H1 (cell line): Measurements from ENCODE around the gene MAGEA9. TPM values are rescaled to one million over a fixed set of nuclear protein-coding genes. Genes with fewer than 3 reads are reported as not detected.

ENCODE experiments used
- CTCF ChIA-PET: fragments of 300-600 bp; sonication (Branson Sonifier 250); formaldehyde crosslinking; loops from one replicate; lab custom pipeline; 2021; ENCODE audit not compliant: partially characterized antibody; lab: Charles Lee
- POLR2A ChIA-PET: fragments of 300-600 bp; sonication (Branson Sonifier 250); formaldehyde crosslinking; loops from one replicate; lab custom pipeline; 2021; ENCODE audit warnings: inconsistent platforms; ENCODE audit not compliant: partially characterized antibody; lab: Charles Lee
- DNase-seq, 2 experiments: peaks; one replicate each; pipeline versions ENCODE4 v3.0.0 to v3.0.0-alpha.2; 2010 to 2022; ENCODE audit warnings: low spot score in 2 of 2, low read depth in 1 of 2, mixed read lengths in 1 of 2
- FAIRE-seq: peaks from 2 replicates; lab custom pipeline; 2011; peaks lifted over from hg19 to GRCh38; lab: Jason Lieb, UNC
- H2AFZ ChIP-seq: 2 replicates; pipeline ENCODE4 v1.8.1; 2012; ENCODE audit warnings: low read length, inconsistent platforms
- H2AK5ac ChIP-seq: 2 replicates; pipeline ENCODE4 v1.6.1; 2013; ENCODE audit warnings: low read depth, low read length
- H2BK120ac ChIP-seq: replicated peaks from 2 replicates; pipeline ENCODE3; 2013; ENCODE audit warnings: low read depth, low read length, inconsistent platforms
- H2BK12ac ChIP-seq: 2 replicates; pipeline ENCODE4 v1.6.1; 2013; ENCODE audit warnings: low read depth, low read length
- H2BK15ac ChIP-seq: 2 replicates; pipeline ENCODE4 v1.6.1; 2013; ENCODE audit warnings: low read length
- H2BK20ac ChIP-seq: 2 replicates; pipeline ENCODE4 v1.6.1; 2013; ENCODE audit warnings: low read length
- H2BK5ac ChIP-seq: 2 replicates; pipeline ENCODE4 v1.6.1; 2013; ENCODE audit warnings: low read depth, low read length
- H3K14ac ChIP-seq: 2 replicates; pipeline ENCODE4 v1.6.1; 2013; ENCODE audit warnings: inconsistent platforms; ENCODE audit not compliant: insufficient read length
- H3K18ac ChIP-seq: 2 replicates; pipeline ENCODE4 v1.6.1; 2013; ENCODE audit warnings: low read length; ENCODE audit errors: extremely low read depth
- H3K23ac ChIP-seq: 2 replicates; pipeline ENCODE4 v1.6.1; 2013; ENCODE audit warnings: inconsistent platforms; ENCODE audit not compliant: insufficient read length
- H3K23me2 ChIP-seq: 2 replicates; pipeline ENCODE4 v1.6.1; 2013; ENCODE audit warnings: low read depth, low read length
- H3K27ac ChIP-seq: 2 replicates; pipeline ENCODE4 v1.6.1; 2011; ENCODE audit warnings: low read depth, low read length, inconsistent platforms
- H3K27me3 ChIP-seq, 4 experiments: replicated peaks in 1 of 4; 1 replicate in 1 of 4; 2 replicates in 3 of 4; pipeline versions ENCODE4 v1.6.1 to v1.8.1; 2011 to 2013; ENCODE audit warnings: low read length in 3 of 4, mild to moderate bottlenecking in 3 of 4, inconsistent platforms in 2 of 4, mixed read lengths in 2 of 4, moderate library complexity in 1 of 4; ENCODE audit not compliant: control insufficient read depth in 3 of 4, insufficient read depth in 3 of 4; ENCODE audit errors: extremely low read depth in 1 of 4
- H3K36me3 ChIP-seq, 4 experiments: 2 replicates each; pipeline versions ENCODE4 v1.6.1 to v1.8.1; 2011 to 2013; ENCODE audit warnings: mild to moderate bottlenecking in 4 of 4, low read length in 3 of 4, moderate library complexity in 2 of 4, control low read depth in 1 of 4, inconsistent platforms in 1 of 4; ENCODE audit not compliant: insufficient read depth in 4 of 4, control insufficient read depth in 2 of 4
- H3K4ac ChIP-seq: replicated peaks from 2 replicates; pipeline ENCODE3; 2013; ENCODE audit warnings: low read length, low read depth, mixed read lengths, inconsistent platforms; ENCODE audit not compliant: insufficient read length
- H3K4me1 ChIP-seq, 4 experiments: replicated peaks in 1 of 4; 1 replicate in 1 of 4; 2 replicates in 3 of 4; pipeline versions ENCODE4 v1.6.1 to v1.8.1; 2011 to 2013; ENCODE audit warnings: low read length in 3 of 4, inconsistent platforms in 2 of 4, mixed read lengths in 1 of 4; ENCODE audit not compliant: insufficient read depth in 4 of 4, control insufficient read depth in 3 of 4
- H3K4me2 ChIP-seq, 2 experiments: 2 replicates each; pipeline versions ENCODE4 v1.6.1 to v1.8.1; 2011 to 2013; ENCODE audit warnings: low read depth in 2 of 2, low read length in 2 of 2, control low read depth in 1 of 2, inconsistent platforms in 1 of 2, mild to moderate bottlenecking in 1 of 2; ENCODE audit not compliant: insufficient read depth in 1 of 2
- H3K4me3 ChIP-seq, 4 experiments: fragments of 200-600, 300-600 bp in 1 of 4; sonication (generic), shearing (Covaris generic), sonication (Bioruptor Twin) in 1 of 4; 2 replicates each; pipeline versions ENCODE4 v1.5.1 to v1.8.1; 2011 to 2016; ENCODE audit warnings: low read length in 4 of 4, low read depth in 3 of 4, control low read depth in 2 of 4, inconsistent platforms in 2 of 4, mild to moderate bottlenecking in 2 of 4, mixed read lengths in 1 of 4, moderate library complexity in 1 of 4; ENCODE audit not compliant: insufficient read depth in 2 of 4; ENCODE audit errors: extremely low read depth in 1 of 4
- H3K56ac ChIP-seq: replicated peaks from 2 replicates; pipeline ENCODE3; 2013; ENCODE audit warnings: low read depth, mild to moderate bottlenecking, mixed read lengths, low read length, inconsistent platforms; ENCODE audit not compliant: insufficient read length
- H3K79me1 ChIP-seq: 2 replicates; pipeline ENCODE4 v1.6.1; 2013; ENCODE audit warnings: low read depth, low read length, control low read depth
- H3K79me2 ChIP-seq, 2 experiments: 2 replicates each; pipeline versions ENCODE4 v1.6.1 to v1.8.1; 2012 to 2013; ENCODE audit warnings: low read length in 2 of 2, mild to moderate bottlenecking in 2 of 2, inconsistent platforms in 1 of 2; ENCODE audit not compliant: insufficient read depth in 2 of 2, control insufficient read depth in 1 of 2
- H3K9ac ChIP-seq, 4 experiments: replicated peaks in 1 of 4; 1 replicate in 1 of 4; 2 replicates in 3 of 4; pipeline versions ENCODE4 v1.6.1 to v1.8.1; 2011 to 2013; ENCODE audit warnings: low read depth in 3 of 4, low read length in 3 of 4, control low read depth in 2 of 4, mild to moderate bottlenecking in 2 of 4, moderate library complexity in 2 of 4, inconsistent platforms in 1 of 4; ENCODE audit errors: extremely low read depth in 1 of 4
- H3K9me3 ChIP-seq, 2 experiments: 2 replicates each; pipeline versions ENCODE4 v1.6.1 to v1.8.1; 2012 to 2013; ENCODE audit warnings: mild to moderate bottlenecking in 2 of 2, moderate library complexity in 2 of 2, control low read depth in 1 of 2, inconsistent platforms in 1 of 2, low read depth in 1 of 2, low read length in 1 of 2, mixed read lengths in 1 of 2; ENCODE audit not compliant: insufficient read depth in 2 of 2
- H4K20me1 ChIP-seq, 2 experiments: replicated peaks in 1 of 2; 2 replicates each; pipeline versions ENCODE3 to v1.8.1; 2011 to 2013; ENCODE audit warnings: inconsistent platforms in 2 of 2, low read length in 2 of 2, mild to moderate bottlenecking in 1 of 2; ENCODE audit not compliant: insufficient read depth in 2 of 2, control insufficient read depth in 1 of 2
- H4K5ac ChIP-seq: 2 replicates; pipeline ENCODE4 v1.6.1; 2013; ENCODE audit warnings: low read length, low read depth, mixed read lengths, inconsistent platforms; ENCODE audit not compliant: insufficient read length
- H4K8ac ChIP-seq: 2 replicates; pipeline ENCODE4 v1.8.0; 2013; ENCODE audit warnings: mild to moderate bottlenecking, moderate library complexity, low read length, inconsistent platforms; ENCODE audit not compliant: insufficient read depth; ENCODE audit errors: extremely low read depth
- H4K91ac ChIP-seq: replicated peaks from 2 replicates; pipeline ENCODE3; 2013; ENCODE audit warnings: low read length, mixed read lengths, inconsistent platforms; ENCODE audit not compliant: insufficient read length
- BACH1 ChIP-seq: IDR thresholded peaks from 2 replicates; pipeline ENCODE4 v1.6.1; 2012; ENCODE audit warnings: low read length, improper control_type of control experiment
- MAFK ChIP-seq: IDR thresholded peaks from 2 replicates; pipeline ENCODE4 v1.6.1; 2012; ENCODE audit warnings: low read depth, mild to moderate bottlenecking, improper control_type of control experiment, low read length
- WGBS, 2 experiments: shearing (Covaris generic) in 1 of 2; methylation state at CpG; one replicate each; pipeline versions ENCODE4 v1.1.6 to v1.1.7; 2013 to 2015; ENCODE audit warnings: low lambda C conversion rate in 2 of 2, mixed read lengths in 2 of 2, inconsistent platforms in 1 of 2, low coverage in 1 of 2, missing lambda C conversion rate in 1 of 2; ENCODE audit not compliant: insufficient replicate concordance in 2 of 2, insufficient coverage in 1 of 2, insufficient read length in 1 of 2; ENCODE audit errors: extremely low coverage in 1 of 2, missing lambda C conversion rate in 1 of 2; 5-methylcytosine and 5-hydroxymethylcytosine counted together
- polyA plus RNA-seq, 7 experiments: library from polyadenylated mRNA; depleted of rRNA in 3 of 7; stranded (reverse) in 5 of 7; unstranded in 2 of 7; fragments of >200 nt in 5 of 7; fragments of 200-250 nt in 2 of 7; gene quantifications; 1 replicate in 5 of 7; 2 replicates in 1 of 7; 4 replicates in 1 of 7; pipeline versions ENCODE4 v1.2.1 to v1.2.3, GENCODE V29; 2011 to 2013; ENCODE audit warnings: missing spikeins in 2 of 7, mixed read lengths in 2 of 7
- total RNA-seq: library from RNA; stranded (reverse); fragmentation: NEBNext Ultra II Directional; extraction: Animal tissue kit (Norgen Biotek cat#: 25700); gene quantifications from 2 replicates; pipeline ENCODE4 v1.2.1, GENCODE V29; 2021

MAGEA9 gene
- total and polyA plus RNA-seq, 2 of the 8 experiments (the other 6 are each of a cell fraction or from before 2014, with no cell fraction given), result not detected

- Histone ChIP-seq H2BK120ac (peak overlapping the region; percentile 22), H2BK12ac (no peak overlapping the region), H3K9me3 (no peaks in the 10 kb centered on the region), H4K8ac (no peak overlapping the region), H3K14ac (no peak overlapping the region), H4K5ac (no peak overlapping the region), H2AK5ac (no peak overlapping the region), H3K27me3 (no peaks in the 10 kb centered on the region), H2BK15ac (no peak overlapping the region), H3K9ac (no peak overlapping the region), H3K23ac (no peak overlapping the region), H3K56ac (no peak overlapping the region), H3K4ac (no peak overlapping the region), H3K27ac (no peak overlapping the region; the same call in 1 of the 2 replicates), H3K79me1 (no peaks in the 10 kb centered on the region), H4K91ac (no peak overlapping the region), H3K23me2 (no peaks in the 10 kb centered on the region), H3K18ac (no peak overlapping the region; the same call in 1 of the 2 replicates), H3K79me2 (no peaks in the 10 kb centered on the region), H3K36me3 (no peaks in the 10 kb centered on the region), H4K20me1 (no peaks in the 10 kb centered on the region), H3K4me3 (peak overlapping the region in 3 of 4 experiments; percentile 7 to 56 (median 17); a peak in 5 of 8 replicates), H3K4me2 (peak overlapping the region; percentile 59 to 76), H2BK20ac (no peak overlapping the region), H2AFZ (no peak overlapping the region), H3K4me1 (peaks cover 0 to 4% (median under 1%) of the 10 kb centered on the region in 4 experiments; a peak in 5 of 7 replicates), H2BK5ac (peak overlapping the region; percentile 60; the same call in 1 of the 2 replicates)
- FAIRE-seq (peak; percentile 39), DNase-seq (no peak)
- TF ChIP-seq MAFK (no peak), BACH1 (no peak)
- WGBS, 2 experiments, result no CpG with 5 or more reads among the region's 3 CpGs
- POLR2A ChIA-PET, result interaction anchor here (0.6 to 1.0 kb wide), 3 partner anchors 12 to 294 kb away, joined by 3 to 4 read pairs (median 3); no protein-coding TSS in a partner anchor
- CTCF ChIA-PET, result no interaction called here
Observed at GRCh38 chrX:149829751-149830191, 48.0 kb downstream of the MAGEA9 start.
